Kidney tubule cell (primary cell): ENCODE data around the gene WNT4.

Experiments
- DNase-seq: peaks from one replicate; pipeline ENCODE4 v3.0.0-alpha.2; 2018; ENCODE audit warnings: low spot score

Gene WNT4

DNA sequence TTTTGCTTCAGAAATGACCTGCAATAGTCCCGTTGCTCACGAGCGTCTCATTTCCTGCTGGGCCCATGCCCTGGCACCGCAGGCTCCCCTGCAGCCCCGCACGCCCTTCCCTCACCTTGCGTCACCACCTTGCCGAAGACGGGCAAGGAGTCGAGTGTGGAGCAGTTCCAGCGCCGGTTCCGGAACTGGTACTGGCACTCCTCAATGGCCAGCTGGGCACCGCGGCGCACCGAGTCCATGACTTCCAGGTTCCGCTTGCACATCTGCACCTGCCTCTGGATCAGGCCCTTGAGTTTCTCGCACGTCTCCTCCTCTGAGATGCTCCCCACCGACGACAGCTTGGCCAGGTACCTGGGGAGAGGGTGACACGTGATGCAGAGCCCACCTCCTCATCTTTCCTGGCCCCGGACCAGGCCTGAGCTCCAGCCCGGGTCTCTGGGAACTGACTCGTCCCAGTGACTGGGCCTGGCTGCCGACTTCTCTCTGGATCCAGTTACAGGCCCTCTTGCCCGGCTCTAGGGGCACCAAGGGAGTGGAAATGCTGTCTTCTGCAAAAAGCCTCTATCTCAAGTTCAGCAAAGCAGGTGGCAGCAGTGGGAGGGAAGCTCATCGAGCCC is 13.3 kb downstream of the WNT4 start:
- DNase-seq = no peak

DNA sequence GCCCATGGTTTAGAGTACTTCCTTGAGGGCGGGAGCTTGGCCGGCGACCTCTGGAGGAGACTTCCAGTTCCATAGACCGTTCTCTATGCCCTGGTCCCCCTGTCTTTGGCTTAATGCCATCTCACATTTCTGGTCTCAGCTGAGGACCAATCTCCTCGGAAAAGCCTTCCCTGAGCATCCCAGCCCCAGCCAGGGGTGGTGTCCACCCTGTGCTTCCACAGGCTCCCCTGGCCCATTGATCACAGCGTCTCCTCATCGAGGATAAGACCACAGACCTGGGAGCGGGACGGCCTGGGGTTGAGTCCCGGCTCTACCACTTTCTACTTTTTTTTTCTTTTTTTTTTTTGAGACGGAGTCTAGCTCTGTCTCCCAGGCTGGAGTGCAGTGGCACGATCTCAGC is 14.5 kb downstream of the WNT4 start:
- DNase-seq = no peak

DNA sequence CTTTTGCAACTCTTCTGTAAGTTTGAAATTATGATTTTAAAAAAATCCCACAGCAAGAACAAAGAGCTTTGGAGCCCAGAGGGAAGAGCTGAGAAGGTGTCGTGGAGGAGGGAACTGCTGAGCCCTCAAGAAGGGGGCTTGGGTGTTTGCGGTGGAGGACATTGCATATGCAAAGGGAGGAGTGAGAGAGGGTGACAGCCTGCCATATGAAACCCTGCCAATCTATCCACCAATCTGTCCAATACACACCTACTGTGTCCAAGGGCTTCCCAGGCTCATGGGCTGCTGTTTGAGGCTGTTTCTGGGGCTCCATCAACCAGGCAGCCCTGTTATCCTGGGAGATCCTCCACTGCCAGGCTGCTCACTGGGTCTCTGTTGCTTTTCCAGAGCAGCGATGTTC is 15.2 kb downstream of the WNT4 start:
- no peak for DNase-seq

DNA sequence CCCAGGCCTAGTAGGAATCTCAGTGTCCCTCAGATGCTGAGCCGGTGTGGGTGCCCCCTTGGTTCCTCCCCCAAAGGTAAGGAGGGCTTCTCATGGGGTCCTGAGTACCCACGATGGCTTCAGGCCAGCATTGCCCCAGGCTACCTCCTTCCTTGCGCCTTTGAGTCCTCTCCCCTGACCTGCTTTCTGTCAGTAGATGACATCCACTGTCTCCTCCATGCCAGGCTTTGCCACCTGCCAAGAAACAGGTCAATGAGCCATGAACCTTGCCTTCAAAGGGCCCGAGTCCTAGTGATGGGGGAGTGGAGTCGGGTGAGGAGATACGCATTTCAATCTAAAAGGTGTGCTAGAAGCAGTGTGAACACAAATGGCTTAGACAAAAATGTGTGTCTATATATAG is 15.6 kb downstream of the WNT4 start:
- no peak for DNase-seq

DNA sequence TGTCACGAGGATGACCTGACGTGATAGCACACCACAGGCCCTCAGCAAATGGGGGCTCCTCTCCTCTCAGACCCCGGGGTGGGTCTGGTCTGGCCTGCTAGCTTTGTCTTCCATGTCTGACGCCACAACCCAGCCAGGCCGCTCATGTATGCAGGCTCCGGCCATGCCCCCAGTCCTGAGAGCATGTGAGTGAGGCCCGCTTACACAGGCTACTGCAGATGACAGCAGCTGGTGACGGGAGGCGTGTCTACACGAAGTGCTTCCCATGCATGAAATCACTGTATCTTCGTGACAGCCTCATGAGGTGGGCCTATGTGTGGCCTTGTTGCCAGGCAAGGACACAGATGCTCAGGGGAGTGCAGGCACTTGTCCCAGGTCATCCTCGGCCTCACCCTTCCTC is 16.4 kb downstream of the WNT4 start:
- DNase-seq = no peak

DNA sequence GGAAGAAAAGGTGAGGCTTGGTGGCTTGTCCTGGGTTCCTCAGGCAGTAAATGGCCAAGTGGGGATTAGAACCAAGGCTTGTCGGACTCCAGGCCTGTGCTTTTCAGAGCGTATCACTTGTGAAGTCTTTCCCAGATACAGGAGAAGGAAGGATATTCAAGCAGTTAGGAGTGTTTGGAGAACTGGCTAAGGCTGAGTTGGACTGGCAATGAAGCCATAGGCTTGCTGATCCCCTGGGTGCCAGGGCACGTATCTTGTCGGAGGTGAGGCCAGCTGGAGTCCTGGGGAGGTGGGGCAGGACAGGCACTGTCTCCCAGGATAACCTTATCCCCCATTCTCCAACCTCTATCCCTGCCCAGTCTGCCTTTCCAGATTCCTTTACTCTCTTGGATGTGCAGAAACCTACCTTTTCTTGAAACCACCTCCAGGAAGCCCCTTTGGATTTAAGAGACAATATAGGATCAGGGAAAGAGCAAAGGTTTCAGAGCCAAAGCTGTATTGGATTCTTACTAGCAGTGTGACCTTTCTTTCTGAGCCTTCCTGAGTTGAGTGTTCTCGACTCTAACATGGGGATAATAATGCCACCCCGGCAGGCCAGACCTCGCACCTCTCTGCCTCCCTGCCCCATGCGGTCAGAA is 18.2 kb downstream of the WNT4 start:
- DNase-seq = no peak

DNA sequence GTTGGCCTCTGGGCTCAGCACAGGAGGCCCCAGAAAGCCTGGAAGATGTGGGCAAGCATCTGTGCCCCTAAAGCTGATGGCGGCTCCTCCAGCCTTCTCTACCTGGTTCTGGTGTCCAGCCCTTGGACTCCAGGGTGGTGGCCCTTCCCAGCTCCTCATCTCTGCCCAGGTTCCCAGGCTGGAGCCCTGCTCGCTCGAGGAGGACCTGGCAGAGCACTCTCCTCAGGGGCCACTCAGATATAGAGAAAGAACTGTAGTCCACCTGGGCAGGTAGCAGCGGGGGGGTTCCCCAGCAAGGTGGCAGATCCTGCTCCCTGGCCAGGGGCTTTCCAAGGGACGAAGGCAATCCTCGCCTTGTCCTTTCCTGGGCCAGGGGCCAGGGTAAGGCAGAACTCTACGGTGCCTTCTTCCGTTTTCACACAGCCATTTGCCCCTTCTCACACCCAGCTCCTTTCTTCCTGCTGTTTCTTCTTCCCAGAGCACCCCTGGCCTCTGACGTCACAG is 18.9 kb downstream of the WNT4 start:
- no peak for DNase-seq

DNA sequence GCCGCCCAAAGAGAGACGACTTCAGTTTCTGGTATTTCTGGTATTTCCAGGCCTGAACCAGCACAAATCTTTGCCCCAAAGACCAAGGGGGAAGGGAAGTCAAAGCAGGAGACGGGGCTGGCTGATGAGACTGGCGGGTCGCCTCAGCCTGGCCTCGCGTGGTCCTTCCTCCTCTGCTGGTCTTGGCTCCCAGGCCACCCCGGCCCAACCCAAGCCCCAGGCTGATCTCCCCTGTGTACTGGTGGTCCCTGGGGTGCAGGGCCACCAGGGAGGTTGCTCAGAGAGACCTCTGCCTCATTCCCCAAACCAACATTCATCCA is 19.9 kb downstream of the WNT4 start:
- DNase-seq = no peak

DNA sequence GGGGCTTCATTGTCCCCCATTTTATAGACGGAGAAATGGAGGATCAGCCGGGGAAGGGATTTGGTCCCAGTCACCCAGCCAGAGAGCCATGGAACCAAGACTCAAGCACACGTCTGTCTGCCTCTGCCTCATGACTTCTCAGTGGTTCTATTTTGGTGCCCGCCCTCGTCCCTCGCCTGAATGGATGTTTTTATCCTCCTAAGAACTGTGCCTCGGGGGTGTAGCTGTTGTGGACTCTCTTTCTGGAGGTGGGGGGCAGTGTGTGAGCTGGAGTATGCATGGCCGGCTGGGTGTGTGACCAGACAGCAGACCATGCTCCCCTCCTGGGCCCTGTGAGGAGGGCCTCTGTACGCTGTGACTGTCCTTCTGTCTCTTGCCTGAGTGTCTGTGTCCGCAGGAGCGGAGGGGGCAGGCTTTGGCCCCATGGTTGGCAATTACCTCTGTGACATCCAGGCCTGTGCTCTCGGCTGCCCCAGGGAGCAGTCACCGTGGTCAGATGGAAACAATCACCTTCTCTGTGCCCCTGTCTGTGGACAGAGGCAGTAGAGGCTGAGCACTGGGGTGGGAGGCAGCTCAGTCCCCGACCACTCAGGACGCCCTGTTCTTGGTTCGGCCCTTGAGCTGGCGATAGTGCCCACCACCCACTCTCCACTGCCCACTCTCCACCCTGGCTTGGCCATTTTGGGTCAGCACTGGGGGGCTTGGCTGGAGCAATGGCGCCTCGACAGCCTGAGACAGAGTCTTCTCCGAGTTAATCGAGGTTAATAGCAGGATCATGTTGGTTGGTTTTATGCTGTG is 20.4 kb downstream of the WNT4 start:
- DNase-seq = no peak

DNA sequence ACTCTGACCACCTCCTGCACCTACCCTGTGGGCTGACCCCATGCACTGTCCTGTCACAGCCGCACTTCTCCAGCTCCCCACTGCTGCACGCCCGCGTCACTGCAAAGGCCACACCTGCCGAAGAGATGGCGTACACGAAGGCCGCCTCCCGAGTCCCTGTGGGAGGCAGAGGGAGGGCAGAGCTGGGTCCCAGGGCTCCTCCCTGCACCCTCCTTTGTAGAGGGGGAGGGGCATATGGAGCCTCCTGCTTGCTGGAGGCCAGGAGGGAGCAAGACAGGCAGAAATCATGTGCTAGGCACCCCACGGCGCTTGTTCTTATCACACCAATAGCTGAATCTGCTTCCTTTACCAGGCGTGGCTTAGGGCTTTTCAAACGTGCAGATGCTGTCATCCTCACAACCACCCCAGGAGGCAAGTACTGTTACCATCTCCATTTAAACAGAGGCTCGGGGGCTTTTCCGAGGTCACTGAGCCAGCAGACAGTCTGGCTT is 21.4 kb downstream of the WNT4 start:
- DNase-seq = no peak

DNA sequence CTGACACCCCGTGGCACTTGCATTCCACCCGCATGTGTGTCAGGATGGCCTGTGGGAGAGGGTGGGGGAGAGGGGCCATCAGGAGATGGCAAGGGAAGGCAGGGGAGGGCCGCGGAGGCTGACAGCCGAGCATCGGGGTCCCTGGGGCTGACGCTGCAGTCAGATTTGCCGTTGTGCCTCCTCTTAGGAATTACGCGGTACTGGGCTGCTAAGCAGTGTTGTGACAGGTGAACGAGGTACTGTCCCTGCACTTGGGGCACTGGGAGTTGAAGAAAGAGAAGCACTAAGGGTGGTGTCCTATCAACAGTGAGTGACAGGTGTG is 22.5 kb downstream of the WNT4 start:
- no peak for DNase-seq

DNA sequence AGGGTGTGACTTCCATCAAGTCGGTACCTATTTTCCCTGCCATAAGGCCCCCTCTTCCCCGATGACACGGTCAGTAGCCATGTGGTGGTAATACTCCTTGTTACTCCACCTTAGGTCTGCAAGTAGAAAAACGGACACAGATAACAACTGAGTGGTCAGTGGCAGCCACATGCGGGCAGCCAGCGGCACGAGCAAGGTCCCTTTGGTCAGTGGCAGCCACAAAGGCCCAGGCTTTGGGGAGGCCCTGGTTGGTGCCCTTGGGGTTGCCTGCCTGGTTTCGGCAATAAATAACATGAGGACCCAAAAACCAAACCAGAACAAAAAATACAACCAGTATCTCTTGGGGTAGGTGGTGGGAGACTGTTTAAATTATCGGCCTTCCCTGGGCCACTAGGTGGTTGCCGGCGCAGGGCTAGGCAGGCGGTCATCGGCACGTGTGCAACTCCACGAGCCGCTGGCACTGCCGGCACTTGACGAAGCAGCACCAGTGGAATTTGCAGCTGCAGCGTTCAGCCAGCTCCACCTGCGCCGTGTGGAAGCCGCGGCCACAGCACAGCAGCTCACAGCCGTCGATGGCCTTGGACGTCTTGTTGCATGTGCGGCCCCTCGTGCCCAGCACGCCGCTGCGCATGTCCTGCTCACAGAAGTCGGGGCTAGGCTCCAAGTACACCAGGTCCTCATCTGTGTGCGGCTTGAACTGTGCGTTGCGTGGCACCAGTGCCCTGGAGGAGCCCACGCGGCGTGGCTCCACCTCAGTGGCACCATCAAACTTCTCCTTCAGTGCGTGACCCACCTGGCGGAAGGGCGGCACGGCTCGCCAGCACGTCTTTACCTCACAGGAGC is 23.1 kb downstream of the WNT4 start:
- DNase-seq = no peak

DNA sequence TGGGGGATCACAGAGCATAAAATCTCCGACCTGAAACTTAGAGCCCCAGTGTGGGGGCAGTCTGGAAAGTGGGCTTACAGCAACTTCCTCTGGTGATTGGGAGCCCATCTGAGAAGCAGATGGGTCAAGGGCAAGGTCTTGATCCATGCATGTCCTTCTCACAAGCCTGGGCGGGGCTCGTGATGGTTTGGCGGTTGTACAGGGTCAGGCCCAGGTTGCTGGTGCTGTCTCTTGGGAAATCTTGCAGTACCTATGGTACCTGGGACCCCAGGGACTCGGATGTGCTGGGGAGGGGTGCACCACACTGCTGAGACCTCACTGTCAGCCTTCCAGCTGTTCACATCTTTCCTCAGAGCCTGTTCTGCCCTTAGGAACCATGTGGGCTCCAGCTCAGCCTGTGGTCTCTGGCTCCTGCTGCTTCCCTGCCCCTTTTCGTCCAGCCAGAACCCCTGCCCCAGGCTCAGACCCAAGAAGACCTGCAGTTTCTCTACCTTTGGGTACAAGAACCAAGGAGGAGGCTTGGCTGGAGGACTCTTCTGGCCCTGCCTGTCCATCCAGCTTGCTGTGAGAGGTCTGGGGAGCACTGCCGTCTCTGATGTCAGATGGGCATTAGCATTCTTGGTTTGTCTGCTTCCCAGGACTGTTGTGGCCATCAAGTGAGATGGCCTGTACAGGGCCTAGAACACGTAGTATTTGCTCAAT is 24.5 kb downstream of the WNT4 start:
- DNase-seq = no peak

DNA sequence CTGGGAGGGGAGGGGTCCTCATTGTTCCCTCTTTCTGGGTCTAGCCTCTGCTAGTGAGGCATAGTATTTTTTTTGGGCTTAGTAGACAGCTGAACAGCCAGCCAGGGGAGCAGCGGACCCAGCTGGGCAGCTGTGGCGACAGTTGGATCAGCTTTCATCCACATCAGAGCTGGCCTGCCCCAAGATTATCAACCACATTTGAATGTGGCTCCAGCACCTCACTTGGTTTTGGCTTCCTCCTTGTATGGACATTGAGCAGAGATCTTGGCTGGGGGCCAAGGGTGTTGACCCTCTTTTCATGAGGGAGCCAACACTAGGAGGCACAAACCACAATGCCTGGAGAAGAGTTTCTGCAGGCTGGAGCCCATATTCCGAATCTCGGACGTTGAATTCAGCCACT is 25.0 kb downstream of the WNT4 start:
- no peak for DNase-seq

DNA sequence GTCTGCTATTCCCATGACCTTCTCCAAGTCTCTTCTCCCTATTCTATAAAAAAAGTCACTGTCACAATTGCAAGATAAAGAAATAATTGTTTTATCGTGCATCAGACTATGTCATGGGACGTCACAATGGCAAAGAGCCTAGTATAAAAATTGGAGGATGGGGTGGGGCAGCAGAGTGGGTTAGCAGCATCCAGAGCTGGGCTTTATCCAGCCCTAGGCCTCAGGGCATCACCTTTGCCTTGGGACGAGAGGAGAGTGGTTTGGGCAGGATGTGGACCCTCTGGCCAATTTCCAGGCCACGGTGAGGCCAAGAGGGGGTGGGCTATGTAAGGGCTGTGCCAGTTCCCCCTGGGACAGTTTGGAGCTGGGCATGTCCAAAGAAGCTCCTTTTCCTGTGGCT is 25.7 kb downstream of the WNT4 start:
- no peak for DNase-seq

DNA sequence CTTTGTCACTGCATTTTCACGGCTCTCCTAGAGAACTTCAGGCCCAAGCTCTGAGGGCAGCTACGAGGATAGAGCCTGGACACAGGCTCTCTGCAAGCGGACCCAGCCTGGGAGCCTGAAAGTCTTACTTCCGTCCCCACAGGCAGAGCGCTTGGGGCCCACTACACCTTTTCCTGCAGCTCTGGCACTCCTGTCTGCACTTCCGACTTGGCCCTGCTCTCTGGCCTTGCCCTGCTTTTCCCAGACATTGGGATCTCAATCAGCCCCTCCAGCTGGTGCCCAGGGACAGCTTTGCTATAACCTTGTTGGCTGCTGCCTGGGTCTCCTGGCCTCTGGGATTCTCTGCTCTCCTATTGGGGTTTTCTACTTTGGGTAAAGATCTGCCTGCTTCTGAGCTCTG is 27.6 kb downstream of the WNT4 start:
- no peak for DNase-seq

DNA sequence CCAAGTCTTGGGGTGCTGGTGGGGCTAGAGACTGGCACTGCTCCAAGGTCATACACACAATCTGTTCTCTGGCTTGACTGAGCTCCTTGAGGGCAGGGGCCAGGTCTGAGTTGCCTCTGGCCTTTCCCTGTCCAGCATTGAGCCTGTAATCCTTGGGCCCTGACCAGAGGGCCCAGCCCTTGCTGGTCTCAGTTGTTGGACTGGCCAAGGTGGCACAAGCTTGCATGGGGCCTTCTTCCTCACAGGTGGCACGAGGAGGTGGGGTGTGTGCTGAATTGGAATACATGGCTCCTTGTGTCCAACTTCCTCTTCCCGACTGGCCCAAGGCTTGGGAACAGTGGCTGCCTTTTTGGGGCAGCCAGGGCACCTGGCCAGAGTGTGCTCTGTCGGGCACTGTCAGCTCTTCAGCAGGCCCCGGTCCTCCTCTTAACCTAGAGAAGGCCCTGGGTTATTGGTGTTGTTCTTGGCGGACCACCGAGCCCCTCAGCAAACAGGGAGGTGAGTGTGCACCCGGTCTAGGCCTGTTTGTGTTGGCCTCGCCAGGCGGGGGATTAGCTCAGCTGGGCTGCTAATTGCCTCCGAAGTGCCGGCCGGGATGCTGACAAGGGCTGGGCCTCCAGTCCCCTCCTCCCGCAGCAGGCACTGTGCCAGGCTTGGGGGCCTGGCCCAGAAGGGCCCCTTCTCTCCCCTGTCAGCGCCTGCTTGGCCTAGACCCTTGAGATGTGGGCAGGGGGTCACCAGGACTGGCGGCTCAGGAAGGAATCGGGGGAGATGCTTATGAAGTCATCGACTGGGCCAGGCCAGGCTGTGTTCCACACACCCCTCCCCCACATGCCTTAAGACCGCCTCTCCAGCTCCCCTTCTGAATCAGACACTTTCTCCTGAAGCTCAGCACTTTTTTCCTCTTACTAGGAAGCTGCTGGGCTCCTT is 28.5 kb downstream of the WNT4 start:
- DNase-seq = no peak

DNA sequence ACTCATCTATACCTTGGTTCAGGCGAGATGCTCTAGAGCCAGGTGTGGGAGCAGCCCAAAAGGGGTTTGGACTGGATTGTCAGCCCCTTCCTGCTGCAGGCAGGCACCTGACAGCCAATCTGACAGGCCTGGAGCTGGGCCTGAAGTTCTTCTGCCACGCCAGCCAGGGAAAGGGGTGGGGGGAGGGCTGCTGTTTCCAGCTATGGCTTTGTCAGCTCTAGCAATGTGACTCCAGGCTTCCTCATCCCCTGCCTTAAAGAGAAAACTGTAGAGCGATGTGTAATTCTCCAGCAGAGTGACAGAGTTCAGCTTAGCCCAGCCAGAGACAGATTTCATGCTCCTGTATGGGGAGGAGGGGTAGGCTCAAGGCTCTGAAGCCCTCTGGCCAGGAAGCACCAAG is 30.3 kb downstream of the WNT4 start:
- DNase-seq = no peak

DNA sequence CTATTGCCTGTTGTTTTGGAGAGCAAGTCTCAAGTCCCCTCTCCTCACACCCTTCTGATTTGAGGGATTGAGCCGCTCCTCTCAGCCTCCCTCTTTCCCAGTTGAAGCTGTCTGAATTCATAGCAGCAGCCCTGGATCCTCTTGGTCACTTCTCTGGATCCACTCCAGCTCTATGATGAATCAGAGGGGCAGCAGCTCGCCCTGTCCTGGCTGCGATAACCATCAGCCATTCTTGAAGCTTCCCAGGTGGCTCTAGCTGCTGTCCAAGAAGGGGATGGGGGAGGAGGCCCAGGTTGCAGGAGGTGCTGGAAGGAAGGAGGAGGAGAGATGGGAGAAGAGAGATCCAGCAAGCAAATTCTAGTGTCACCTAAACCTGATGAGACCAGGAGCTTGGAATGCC is 31.3 kb downstream of the WNT4 start:
- DNase-seq = peak; percentile 28

DNA sequence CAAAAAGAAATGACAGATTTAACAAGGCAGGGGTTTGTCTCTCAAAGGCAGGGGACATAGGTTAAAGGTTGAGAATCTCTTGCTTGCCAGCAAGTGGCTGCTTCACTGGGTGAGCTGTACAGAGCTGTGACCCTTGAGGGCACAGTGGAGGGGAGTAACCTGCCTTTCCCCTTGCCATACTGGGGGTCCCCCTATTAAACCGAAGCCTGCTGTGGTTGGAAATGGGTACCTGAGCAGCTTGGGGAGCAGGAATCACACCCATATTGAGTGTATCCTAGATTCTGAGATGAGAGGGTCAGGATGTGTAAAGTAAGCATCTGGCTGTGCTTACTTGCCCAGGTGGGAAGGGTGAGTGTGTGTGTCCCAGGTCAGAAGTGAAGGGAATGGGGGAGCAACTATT is 31.8 kb downstream of the WNT4 start:
- no peak for DNase-seq

DNA sequence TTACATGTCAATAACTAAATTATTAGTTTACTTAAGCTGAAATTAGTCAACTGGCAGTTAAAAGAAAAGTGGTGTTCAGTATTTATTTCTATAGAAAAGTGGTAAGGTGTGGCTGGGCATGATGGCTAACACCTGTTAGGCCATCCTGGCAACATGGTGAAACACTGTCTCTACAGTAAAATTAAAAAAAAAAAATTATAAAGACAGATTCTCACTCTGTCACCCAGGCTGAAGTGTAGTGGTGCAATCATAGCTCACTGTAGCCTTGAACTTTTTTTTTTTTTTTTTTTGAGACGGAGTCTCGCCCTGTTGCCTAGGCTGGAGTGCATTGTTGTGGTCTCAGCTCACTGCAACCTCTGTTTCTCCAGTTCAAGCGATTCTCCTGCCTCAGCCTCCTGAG is 32.9 kb downstream of the WNT4 start:
- DNase-seq = no peak
